GM19324 (cell line): ENCODE data around the gene USP6.
"Not testable (repeated sequence)": the region's sequence is repeated elsewhere in the genome, so short reads cannot be mapped to it uniquely, and the experiment has no call there.

Experiments used
- ATAC-seq: cut with Tn5 transposase; IDR thresholded peaks from one replicate; pipeline ENCODE4 v1.9.1; 2021; ENCODE audit warnings: mild to moderate bottlenecking, moderate library complexity; ENCODE audit not compliant: unreplicated experiment, low FRiP score

USP6 gene

GRCh38 chr17:5134571-5134970, 18.7 kb downstream of the USP6 start:
- ATAC-seq = not testable (repeated sequence)

GRCh38 chr17:5135131-5135712, 19.4 kb downstream of the USP6 start:
- ATAC-seq = not testable (repeated sequence)

- no peak for ATAC-seq
Measured at GRCh38 chr17:5135726-5136579, 20.1 kb downstream of the USP6 start.

GRCh38 chr17:5136580-5137412, 21.0 kb downstream of the USP6 start:
- not testable (repeated sequence) for ATAC-seq

- not testable (repeated sequence) for ATAC-seq
Measured at GRCh38 chr17:5137511-5138197, 21.8 kb downstream of the USP6 start.

GRCh38 chr17:5138198-5138544, 22.3 kb downstream of the USP6 start:
- not testable (repeated sequence) for ATAC-seq

GRCh38 chr17:5138616-5139457, 23.0 kb downstream of the USP6 start:
- no peak for ATAC-seq

GRCh38 chr17:5139458-5139732, 23.6 kb downstream of the USP6 start:
- ATAC-seq = no peak

- ATAC-seq = not testable (repeated sequence)
Measured at GRCh38 chr17:5142877-5143276, 27.0 kb downstream of the USP6 start.

GRCh38 chr17:5146122-5146521, 30.3 kb downstream of the USP6 start:
- ATAC-seq = not testable (repeated sequence)

- not testable (repeated sequence) for ATAC-seq
Measured at GRCh38 chr17:5160702-5161101, 44.9 kb downstream of the USP6 start.

GRCh38 chr17:5161793-5162192, 46.0 kb downstream of the USP6 start:
- not testable (repeated sequence) for ATAC-seq

GRCh38 chr17:5164436-5164835, 48.6 kb downstream of the USP6 start:
- no peak for ATAC-seq

- not testable (repeated sequence) for ATAC-seq
Measured at GRCh38 chr17:5165791-5166564, 50.1 kb downstream of the USP6 start.

GRCh38 chr17:5175027-5175426, 59.2 kb downstream of the USP6 start:
- not testable (repeated sequence) for ATAC-seq

GRCh38 chr17:5179003-5179402, 63.2 kb downstream of the USP6 start:
- no peak for ATAC-seq

- no peak for ATAC-seq
Measured at GRCh38 chr17:5181509-5182305, 65.9 kb downstream of the USP6 start.
